Loucy (cell line): ENCODE data around the gene LCE7A.

Experiments
- H2AFZ ChIP-seq: fragments of 200-600 bp; sonication (generic); 2 replicates; pipeline ENCODE4 v1.6.0; 2016; ENCODE audit warnings: antibody characterized with exemption, mild to moderate bottlenecking, low read length, moderate library complexity
- H3F3A ChIP-seq: fragments of 200-600 bp; 2 replicates; pipeline ENCODE4 v1.6.0; 2016; ENCODE audit warnings: antibody characterized with exemption, low read depth, mild to moderate bottlenecking
- H3K27me3 ChIP-seq: fragments of 200-600 bp; sonication (generic); 2 replicates; pipeline ENCODE4 v1.6.1; 2014; ENCODE audit warnings: low read length, mild to moderate bottlenecking; ENCODE audit not compliant: insufficient read depth, poor library complexity, severe bottlenecking
- H3K36me3 ChIP-seq: fragments of 200-600 bp; sonication (generic); 2 replicates; pipeline ENCODE4 v1.6.1; 2016; ENCODE audit warnings: low read length; ENCODE audit not compliant: insufficient read depth
- H3K4me1 ChIP-seq: fragments of 200-600 bp; sonication (generic); 2 replicates; pipeline ENCODE4 v1.5.1; 2014; ENCODE audit warnings: low read length, mild to moderate bottlenecking; ENCODE audit not compliant: insufficient read depth, poor library complexity, severe bottlenecking
- H3K4me2 ChIP-seq: fragments of 200-600 bp; sonication (generic); 2 replicates; pipeline ENCODE4 v1.6.0; 2014; ENCODE audit warnings: antibody characterized with exemption, low read length, low read depth, mild to moderate bottlenecking; ENCODE audit not compliant: poor library complexity, severe bottlenecking
- H3K4me3 ChIP-seq: fragments of 200-600 bp; sonication (generic); 2 replicates; pipeline ENCODE4 v1.5.1; 2014; ENCODE audit warnings: low read length, mild to moderate bottlenecking, mixed read lengths; ENCODE audit not compliant: poor library complexity, severe bottlenecking
- H3K79me2 ChIP-seq: fragments of 200-600 bp; sonication (generic); 2 replicates; pipeline ENCODE4 v1.6.1; 2014; ENCODE audit warnings: low read length; ENCODE audit not compliant: insufficient read depth
- H3K9ac ChIP-seq: fragments of 200-600 bp; sonication (generic); 2 replicates; pipeline ENCODE4 v1.6.0; 2014; ENCODE audit warnings: mild to moderate bottlenecking, low read depth, low read length, moderate library complexity; ENCODE audit not compliant: poor library complexity, severe bottlenecking
- H3K9me2 ChIP-seq: fragments of 200-600 bp; sonication (generic); replicated peaks from 2 replicates; pipeline ENCODE4 v1.6.1; 2016; ENCODE audit warnings: low read depth, low read length, mixed read lengths
- H3K9me3 ChIP-seq: fragments of 200-600 bp; sonication (generic); 2 replicates; pipeline ENCODE4 v1.6.1; 2014; ENCODE audit warnings: mild to moderate bottlenecking, antibody characterized with exemption, low read length, low read depth; ENCODE audit not compliant: insufficient read depth
- H4K20me1 ChIP-seq: fragments of 200-600 bp; sonication (generic); 2 replicates; pipeline ENCODE4 v1.6.0; 2014; ENCODE audit warnings: antibody characterized with exemption, low read length, mild to moderate bottlenecking; ENCODE audit not compliant: insufficient read depth, poor library complexity, severe bottlenecking
- CTCF ChIP-seq: fragments of 200-600 bp; sonication (generic); conservative IDR thresholded peaks from 2 replicates; pipeline ENCODE4 v1.5.1; 2014; ENCODE audit warnings: mild to moderate bottlenecking, antibody characterized with exemption, low read length
- EZH2phosphoT487 ChIP-seq: fragments of 200-600 bp; IDR thresholded peaks from 2 replicates; pipeline ENCODE4 v1.6.1; 2018; ENCODE audit warnings: antibody characterized with exemption, mild to moderate bottlenecking, moderate library complexity, borderline replicate concordance

Gene LCE7A

GRCh38 chr1:152899883-152900282 lies 40.1 kb downstream of the LCE7A start:
- no peak overlapping the region for H3K4me2 ChIP-seq
- no peak for TF ChIP-seq CTCF
- no peak for TF ChIP-seq EZH2phosphoT487
- H3K27me3 ChIP-seq: no peaks in the 10 kb centered on the region
- H3K9ac ChIP-seq: no peak overlapping the region
- no peaks in the 10 kb centered on the region for H3K79me2 ChIP-seq
- no peaks in the 10 kb centered on the region for H3K9me3 ChIP-seq
- no peaks in the 10 kb centered on the region for H3F3A ChIP-seq
- no peak overlapping the region for H2AFZ ChIP-seq
- H3K4me1 ChIP-seq: no peaks in the 10 kb centered on the region
- no peaks in the 10 kb centered on the region for H4K20me1 ChIP-seq
- no peaks in the 10 kb centered on the region for H3K9me2 ChIP-seq
- no peak overlapping the region for H3K4me3 ChIP-seq
- no peaks in the 10 kb centered on the region for H3K36me3 ChIP-seq

- no peaks in the 10 kb centered on the region for H3K4me1 ChIP-seq
- no peaks in the 10 kb centered on the region for H3K9me3 ChIP-seq
- no peak overlapping the region for H3K4me3 ChIP-seq
- H3K79me2 ChIP-seq: no peaks in the 10 kb centered on the region
- no peaks in the 10 kb centered on the region for H3K27me3 ChIP-seq
- no peaks in the 10 kb centered on the region for H3F3A ChIP-seq
- no peaks in the 10 kb centered on the region for H3K36me3 ChIP-seq
- no peaks in the 10 kb centered on the region for H4K20me1 ChIP-seq
- H2AFZ ChIP-seq: no peak overlapping the region
- TF ChIP-seq CTCF: no peak
- no peak for TF ChIP-seq EZH2phosphoT487
- no peak overlapping the region for H3K4me2 ChIP-seq
- no peak overlapping the region for H3K9ac ChIP-seq
- no peaks in the 10 kb centered on the region for H3K9me2 ChIP-seq
Measured at GRCh38 chr1:152901631-152902030, 41.8 kb downstream of the LCE7A start.

- no peak overlapping the region for H2AFZ ChIP-seq
- H3K9me2 ChIP-seq: no peaks in the 10 kb centered on the region
- TF ChIP-seq EZH2phosphoT487 (no peak), CTCF (no peak)
- H3K9me3 ChIP-seq: no peaks in the 10 kb centered on the region
- H3K79me2 ChIP-seq: no peaks in the 10 kb centered on the region
- no peaks in the 10 kb centered on the region for H3K4me1 ChIP-seq
- no peaks in the 10 kb centered on the region for H4K20me1 ChIP-seq
- H3K4me2 ChIP-seq: no peak overlapping the region
- no peaks in the 10 kb centered on the region for H3F3A ChIP-seq
- no peak overlapping the region for H3K9ac ChIP-seq
- H3K4me3 ChIP-seq: no peak overlapping the region
- no peaks in the 10 kb centered on the region for H3K36me3 ChIP-seq
- no peaks in the 10 kb centered on the region for H3K27me3 ChIP-seq
Measured at GRCh38 chr1:152902636-152903035, 42.8 kb downstream of the LCE7A start.
